Brain pericyte (primary cell): ENCODE data around the gene MUC5B.
"Not testable (repeated sequence)": the region's sequence is repeated elsewhere in the genome, so short reads cannot be mapped to it uniquely, and the experiment has no call there.

Experiments
- DNase-seq: peaks from one replicate; pipeline ENCODE4 v3.0.0-alpha.2; 2012; ENCODE audit warnings: low read depth, low spot score

MUC5B gene

DNA sequence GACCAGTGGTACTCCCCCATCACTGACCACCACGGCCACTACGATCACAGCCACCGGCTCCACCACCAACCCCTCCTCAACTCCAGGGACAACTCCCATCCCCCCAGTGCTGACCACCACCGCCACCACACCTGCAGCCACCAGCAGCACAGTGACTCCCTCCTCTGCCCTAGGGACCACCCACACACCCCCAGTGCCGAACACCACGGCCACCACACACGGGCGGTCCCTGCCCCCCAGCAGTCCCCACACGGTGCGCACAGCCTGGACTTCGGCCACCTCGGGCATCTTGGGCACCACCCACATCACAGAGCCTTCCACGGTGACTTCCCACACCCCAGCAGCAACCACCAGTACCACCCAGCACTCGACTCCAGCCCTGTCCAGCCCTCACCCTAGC, 24.2 kb downstream of the MUC5B start:
- not testable (repeated sequence) for DNase-seq

DNA sequence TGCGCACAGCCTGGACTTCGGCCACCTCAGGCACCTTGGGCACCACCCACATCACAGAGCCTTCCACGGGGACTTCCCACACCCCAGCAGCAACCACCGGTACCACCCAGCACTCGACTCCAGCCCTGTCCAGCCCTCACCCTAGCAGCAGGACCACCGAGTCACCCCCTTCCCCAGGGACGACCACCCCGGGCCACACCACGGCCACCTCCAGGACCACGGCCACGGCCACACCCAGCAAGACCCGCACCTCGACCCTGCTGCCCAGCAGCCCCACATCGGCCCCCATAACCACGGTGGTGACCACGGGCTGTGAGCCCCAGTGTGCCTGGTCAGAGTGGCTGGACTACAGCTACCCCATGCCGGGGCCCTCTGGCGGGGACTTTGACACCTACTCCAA, 26.1 kb downstream of the MUC5B start:
- not testable (repeated sequence) for DNase-seq

DNA sequence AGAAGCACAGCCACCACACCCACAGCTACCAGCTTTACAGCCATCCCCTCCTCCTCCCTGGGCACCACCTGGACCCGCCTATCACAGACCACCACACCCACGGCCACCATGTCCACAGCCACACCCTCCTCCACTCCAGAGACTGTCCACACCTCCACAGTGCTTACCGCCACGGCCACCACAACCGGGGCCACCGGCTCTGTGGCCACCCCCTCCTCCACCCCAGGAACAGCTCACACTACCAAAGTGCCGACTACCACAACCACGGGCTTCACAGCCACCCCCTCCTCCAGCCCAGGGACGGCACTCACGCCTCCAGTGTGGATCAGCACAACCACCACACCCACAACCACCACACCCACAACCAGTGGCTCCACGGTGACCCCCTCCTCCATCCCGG, 27.5 kb downstream of the MUC5B start:
- DNase-seq = not testable (repeated sequence)

DNA sequence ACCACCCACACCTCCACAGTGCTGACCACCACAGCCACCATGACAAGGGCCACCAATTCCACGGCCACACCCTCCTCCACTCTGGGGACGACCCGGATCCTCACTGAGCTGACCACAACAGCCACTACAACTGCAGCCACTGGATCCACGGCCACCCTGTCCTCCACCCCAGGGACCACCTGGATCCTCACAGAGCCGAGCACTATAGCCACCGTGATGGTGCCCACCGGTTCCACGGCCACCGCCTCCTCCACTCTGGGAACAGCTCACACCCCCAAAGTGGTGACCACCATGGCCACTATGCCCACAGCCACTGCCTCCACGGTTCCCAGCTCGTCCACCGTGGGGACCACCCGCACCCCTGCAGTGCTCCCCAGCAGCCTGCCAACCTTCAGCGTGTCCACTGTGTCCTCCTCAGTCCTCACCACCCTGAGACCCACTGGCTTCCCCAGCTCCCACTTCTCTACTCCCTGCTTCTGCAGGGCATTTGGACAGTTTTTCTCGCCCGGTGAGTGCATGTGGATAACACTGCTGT, 28.4 kb downstream of the MUC5B start:
- DNase-seq = no peak

DNA sequence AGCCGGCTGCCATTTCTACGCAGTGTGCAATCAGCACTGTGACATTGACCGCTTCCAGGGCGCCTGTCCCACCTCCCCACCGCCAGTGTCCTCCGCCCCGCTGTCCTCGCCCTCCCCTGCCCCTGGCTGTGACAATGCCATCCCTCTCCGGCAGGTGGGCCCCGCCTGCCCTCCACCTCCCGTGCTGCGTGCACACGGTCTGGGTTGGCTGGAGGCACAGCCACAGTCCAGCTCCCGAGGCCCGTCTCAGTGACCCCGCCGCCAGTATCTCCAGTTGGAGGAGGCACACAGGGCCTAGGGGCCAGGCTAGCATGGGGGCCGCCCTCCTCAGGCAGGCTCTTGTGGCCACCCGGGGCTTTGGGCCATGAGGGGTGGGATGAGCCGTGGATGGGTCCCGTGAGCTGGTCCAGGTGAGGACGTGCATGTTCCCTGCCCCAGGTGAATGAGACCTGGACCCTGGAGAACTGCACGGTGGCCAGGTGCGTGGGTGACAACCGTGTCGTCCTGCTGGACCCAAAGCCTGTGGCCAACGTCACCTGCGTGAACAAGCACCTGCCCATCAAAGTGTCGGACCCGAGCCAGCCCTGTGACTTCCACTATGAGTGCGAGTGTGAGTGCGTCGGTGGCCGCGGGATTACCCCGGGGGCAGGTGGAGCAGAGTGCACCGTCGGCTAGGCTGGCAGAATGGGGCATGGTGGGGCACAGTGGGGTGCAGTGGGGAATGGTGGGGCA, 29.7 kb downstream of the MUC5B start:
- no peak for DNase-seq

DNA sequence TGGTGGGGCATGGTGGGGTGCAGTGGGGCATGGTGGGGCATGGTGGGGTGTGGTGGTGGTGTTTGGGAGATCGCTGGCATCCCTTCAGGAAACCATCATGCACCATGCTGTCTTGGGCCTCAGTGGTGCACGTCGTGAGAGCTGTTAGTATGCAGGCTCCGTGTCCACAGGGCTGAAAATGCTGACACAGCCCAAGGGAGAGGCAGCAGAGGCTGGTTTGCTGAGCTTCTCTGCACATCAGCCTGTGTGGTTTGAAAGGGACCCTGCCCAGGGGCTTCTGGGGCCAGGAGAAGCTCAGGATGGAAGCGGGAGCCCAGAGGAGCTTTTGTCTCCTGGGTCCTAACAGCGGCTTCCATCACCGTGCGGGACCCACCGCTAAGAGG, 30.2 kb downstream of the MUC5B start:
- DNase-seq = no peak

DNA sequence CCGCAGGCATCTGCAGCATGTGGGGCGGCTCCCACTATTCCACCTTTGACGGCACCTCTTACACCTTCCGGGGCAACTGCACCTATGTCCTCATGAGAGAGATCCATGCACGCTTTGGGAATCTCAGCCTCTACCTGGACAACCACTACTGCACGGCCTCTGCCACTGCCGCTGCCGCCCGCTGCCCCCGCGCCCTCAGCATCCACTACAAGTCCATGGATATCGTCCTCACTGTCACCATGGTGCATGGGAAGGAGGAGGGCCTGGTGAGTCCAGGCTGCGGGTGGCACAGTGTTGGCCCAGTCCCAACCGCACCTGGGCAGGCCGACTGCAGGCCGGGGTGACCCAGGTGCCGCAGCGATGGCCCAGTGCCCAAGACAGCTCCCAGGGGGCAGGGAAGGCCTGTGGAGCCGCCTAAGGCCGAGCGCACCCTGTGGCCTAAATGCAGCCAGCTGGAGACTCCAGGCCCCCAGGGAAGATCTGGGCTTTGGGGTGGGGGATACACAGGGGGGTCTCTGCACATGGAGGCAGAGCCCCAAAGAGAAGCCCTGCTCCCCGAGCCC, 31.3 kb downstream of the MUC5B start:
- DNase-seq = no peak

DNA sequence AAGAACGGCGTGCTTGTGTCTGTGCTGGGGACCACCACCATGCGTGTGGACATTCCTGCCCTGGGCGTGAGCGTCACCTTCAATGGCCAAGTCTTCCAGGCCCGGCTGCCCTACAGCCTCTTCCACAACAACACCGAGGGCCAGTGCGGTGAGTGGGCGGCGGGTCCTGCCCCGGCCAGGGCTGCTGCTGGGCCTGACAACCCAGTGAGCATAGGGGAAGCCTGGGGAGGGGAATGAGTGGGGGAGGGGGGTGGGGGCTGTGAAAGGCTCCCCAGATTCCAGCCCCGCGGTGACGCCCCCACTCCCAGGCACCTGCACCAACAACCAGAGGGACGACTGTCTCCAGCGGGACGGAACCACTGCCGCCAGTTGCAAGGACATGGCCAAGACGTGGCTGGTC, 31.9 kb downstream of the MUC5B start:
- DNase-seq = no peak

DNA sequence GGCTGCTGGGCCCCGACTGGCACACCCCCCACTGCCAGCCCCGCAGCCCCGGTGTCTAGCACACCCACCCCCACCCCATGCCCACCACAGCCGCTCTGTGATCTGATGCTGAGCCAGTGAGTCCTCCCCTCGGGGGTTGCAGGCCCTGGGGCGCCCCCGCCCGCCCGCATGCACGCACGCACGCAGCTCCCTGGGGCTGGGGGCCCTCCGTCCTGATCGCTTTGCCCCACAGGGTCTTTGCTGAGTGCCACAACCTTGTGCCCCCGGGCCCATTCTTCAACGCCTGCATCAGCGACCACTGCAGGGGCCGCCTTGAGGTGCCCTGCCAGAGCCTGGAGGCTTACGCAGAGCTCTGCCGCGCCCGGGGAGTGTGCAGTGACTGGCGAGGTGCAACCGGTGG, 32.3 kb downstream of the MUC5B start:
- no peak for DNase-seq

DNA sequence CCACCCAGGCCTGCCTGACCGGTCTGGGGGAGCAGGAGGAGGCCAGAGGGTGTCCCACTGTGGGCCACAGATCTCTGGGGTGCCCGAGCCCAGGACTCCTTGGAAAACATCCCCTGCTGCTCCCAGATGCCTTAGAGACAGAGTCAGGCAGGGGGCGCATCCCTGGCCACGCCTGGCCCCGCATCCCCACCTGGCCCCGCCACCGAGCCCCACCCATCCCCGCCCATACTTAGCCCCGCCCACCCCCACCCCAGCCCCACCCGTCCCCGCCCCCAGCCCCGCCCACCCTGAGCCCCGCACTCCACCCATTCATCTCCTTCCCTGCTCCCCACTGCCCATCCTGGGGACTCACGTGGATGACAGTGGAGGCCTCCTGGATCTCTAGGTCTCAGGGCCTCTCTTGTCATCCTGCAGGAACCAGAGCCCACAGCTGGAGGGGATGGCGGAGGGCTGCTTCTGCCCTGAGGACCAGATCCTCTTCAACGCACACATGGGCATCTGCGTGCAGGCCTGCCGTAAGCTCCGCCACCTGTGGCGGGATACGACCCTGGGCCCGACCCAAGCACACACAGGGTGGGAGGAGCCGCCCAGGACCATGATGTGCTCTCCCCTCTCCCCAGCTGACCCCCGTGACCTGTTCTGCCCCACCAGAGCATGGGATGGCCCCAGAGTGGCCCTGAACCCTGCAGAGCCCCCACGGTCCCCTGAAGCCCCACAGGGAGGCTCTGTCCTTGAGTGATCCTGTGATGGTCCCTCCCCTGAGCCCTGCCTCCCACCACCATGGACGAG, 33.6 kb downstream of the MUC5B start:
- DNase-seq = no peak

DNA sequence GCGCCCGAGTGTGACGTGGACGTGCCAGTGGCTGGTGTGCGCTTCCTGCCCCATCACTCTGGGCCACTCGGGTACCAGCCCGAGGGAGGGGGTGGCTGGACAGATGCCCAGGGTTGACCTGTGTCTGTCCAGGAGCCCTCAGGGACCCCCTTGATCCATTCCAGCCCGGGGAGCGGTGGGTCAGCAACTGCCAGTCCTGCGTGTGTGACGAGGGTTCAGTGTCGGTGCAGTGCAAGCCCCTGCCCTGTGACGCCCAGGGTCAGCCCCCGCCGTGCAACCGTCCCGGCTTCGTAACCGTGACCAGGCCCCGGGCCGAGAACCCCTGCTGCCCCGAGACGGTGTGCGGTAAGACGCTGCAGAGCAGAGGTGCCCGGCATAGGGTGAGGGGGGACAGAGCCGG, 34.5 kb downstream of the MUC5B start:
- DNase-seq = no peak

DNA sequence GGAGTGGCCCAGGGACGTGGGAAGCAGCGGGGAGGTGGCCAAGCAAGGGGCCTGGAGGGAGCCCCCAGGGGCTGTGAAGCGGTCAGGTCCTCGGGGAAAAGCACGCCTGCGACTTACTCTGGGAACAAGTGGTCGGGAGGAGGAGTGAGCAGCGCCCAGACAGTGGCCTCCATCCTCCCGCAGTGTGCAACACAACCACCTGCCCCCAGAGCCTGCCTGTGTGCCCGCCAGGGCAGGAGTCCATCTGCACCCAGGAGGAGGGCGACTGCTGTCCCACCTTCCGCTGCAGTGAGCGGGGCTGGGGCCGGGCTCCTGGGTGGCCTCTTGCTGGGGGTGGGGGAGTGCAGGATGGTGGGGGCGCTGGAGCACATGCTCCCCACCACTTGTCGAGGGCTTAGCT, 35.0 kb downstream of the MUC5B start:
- no peak for DNase-seq

DNA sequence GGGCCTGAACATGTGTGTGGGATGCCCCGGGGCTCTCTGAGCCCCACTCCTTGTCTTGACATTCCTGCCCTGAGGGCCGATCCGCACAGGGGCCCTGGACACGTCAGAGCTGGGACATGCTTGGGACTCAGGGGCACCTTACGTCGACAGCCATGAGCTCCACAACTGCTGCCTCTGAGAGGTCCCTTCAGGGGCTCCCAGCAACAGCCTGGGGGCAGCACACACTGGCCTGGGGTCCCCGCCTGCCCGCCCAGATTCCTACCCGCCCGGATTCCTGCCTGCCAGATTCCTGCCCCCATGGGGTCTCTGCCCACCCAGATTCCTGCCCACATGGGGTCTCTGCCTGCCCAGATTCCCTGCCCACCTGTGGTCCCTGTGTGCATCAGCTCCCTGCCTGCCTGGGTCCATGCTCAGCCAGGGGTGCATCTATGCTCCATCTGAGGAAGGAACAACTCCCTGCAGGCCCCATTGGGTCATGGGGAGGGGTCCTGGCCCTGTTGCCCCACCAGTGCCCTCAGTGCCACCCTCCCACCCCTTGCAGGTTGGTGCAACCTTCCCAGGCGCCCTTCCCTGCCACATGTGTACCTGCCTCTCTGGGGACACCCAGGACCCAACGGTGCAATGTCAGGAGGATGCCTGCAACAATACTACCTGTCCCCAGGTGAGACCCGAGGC, 35.7 kb downstream of the MUC5B start:
- no peak for DNase-seq

DNA sequence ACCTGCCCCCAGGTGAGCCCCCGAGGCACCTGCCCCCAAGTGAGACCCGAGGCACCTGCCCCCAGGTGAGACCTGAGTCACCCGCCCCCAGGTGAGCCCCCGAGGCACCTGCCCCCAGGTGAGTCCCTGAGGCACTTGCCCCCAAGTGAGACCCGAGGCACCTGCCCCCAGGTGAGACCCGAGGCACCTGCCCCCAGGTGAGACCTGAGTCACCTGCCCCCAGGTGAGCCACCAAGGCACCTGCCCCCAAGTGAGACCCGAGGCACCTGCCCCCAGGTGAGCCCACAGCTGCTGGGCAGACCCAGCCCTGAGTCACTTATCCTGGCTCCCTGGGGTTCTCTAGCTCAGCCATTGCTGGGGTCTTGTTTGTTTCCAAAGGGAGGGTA, 36.2 kb downstream of the MUC5B start:
- no peak for DNase-seq

DNA sequence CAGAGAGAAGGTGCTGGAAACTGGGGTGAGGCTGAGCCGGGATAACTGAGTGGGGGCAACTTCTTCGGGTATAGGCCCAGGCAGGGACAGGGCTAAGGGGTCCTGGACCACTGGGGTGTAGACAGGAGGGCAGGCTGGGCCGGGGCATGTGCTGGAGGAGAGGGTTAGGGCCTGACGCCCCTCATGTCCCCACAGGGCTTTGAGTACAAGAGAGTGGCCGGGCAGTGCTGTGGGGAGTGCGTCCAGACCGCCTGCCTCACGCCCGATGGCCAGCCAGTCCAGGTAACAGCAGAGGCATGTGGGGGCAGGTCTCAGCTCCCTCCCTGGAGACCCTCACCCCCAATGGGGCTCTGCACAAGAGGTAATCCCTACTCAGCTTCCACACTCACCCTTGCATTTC, 36.7 kb downstream of the MUC5B start:
- DNase-seq = no peak

DNA sequence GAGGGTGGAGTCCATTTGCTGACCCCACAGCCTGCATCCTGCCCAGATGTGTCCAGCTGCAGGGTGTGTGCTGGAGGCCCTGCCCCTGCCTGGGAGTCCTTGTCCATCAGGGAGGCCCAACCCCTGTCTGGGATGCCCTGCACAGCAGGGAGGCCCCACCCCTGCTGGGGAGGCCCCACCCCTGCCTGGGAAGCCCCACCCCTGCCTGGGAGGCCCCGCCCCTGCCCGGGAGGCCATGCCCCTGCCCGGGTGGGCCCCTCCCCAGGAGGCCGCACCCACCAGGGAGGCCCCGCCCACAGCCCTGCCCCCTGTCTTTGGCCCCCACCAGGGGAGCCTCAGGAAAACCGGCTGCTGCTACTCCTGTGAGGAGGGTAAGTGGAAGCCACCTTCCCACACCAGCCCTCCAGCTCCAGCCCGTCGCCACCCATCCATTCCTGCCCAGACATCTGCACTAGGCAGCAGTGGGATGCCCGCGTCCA, 37.2 kb downstream of the MUC5B start:
- no peak for DNase-seq

DNA sequence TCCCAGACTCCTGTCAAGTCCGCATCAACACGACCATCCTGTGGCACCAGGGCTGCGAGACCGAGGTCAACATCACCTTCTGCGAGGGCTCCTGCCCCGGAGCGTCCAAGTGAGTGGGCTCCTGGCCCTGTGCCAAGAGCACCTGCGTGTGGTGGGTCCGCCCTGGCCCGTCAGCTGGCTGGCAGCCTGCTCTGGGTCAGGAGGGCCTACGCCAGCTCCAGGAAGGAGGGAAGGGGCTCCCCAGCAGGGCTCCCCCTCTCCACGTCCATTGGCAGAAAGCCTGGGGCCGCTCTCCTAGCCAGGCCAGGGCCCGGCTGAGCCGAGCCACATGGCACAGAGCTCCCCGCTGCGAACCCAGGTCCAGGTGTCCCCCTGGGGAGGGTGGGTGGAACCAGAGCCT, 37.8 kb downstream of the MUC5B start:
- no peak for DNase-seq

DNA sequence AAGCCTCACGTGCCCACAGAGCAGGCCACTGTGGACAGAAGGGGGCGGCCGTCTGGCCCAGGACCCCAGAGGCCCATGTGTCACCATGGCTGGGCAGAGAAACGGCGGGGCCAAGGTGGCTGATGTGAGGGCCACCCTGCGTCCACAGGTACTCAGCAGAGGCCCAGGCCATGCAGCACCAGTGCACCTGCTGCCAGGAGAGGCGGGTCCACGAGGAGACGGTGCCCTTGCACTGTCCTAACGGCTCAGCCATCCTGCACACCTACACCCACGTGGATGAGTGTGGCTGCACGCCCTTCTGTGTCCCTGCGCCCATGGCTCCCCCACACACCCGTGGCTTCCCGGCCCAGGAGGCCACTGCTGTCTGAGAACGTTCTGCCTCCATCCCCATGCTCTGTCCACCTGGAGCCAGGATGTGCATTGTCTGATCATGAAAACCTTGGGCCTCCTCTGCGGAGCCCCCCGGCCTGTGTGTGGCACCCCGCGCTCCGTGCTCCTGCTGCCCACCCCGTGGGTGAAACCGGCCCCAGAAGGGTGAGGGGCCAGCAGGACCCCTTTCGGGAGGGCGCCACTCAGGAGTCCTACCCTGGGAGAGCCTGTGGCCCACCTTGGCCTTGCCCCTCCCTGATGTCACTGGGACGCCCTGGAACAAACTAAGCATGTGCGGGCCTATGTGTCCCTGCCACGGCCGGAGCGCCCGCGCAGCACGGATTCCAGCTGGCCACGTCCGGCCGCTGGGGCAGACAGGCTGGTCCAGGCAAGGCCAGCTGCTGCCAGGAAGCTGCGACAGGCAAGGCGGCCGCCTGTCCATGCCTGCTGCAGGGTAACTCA, 38.6 kb downstream of the MUC5B start:
- DNase-seq = no peak

DNA sequence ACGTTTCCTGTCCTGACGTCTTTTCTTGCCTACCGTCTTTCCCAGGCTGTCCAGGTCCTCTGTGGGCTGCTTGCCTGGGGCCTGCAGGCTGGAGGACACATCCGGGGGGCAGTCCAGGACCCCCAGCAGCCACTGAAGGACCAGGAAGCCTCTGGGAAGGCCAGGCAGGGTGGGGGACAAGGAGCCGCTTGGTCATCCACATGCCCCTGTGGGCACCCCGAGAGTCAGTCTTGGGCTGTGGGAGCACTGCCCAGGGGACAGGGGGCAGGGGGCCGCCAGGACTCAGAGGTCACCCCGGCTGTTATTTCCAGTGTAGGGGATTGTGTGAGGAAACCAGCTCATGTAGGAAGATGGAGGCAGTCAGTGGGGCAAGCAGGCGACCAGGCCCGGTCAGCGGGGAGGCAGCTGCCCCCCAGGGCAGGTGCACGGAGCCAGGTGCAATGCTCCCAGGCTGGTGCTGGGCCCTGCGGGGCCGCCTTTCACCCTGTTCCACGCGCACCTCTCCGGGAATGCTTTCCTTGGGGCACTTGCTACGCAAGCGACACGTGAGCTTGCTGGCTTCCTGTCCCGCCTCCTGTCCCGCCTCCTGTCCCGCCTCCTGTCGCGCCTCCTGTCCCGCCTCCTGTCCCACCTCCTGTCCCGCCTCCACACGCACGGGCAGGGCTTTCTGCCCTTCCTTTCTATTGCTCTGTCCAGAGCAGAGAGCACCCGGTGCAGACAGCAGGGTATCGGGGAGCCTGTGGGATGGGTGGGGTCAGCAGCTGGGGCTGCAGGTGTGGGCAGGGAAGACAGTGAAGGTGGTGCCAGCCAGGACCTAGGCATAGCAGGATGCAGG, 39.5 kb downstream of the MUC5B start:
- DNase-seq = peak; percentile 69

DNA sequence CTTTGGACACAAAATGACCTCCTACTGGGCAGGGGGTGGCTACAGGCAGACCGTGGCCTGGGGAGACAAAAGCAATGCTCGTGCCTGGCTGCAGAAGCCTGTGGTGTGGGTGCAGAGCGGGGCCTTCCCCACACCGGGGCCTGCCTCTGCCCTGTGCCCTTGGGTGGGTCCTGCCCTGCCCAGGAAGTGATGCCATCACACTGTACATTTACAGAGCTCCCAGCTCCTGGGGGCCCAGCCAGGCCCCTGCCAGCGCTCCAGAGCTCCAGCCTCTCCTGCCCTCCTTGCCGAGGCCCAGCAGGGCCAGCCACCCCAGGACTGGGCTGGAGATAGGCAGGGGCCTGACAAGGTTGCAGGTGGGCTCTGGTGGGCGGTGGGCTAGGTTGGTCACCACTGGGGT, 40.1 kb downstream of the MUC5B start:
- DNase-seq = no peak
